Spleen (tissue), 7 donors: ENCODE data around the gene ADGRA1.

Experiments used
- CTCF ChIP-seq, 11 experiments: fragments of 200-600 bp in 7 of 11; fragments of 450-650 bp in 4 of 11; sonication (generic) in 4 of 11; IDR thresholded peaks in 8 of 11; conservative IDR thresholded peaks in 3 of 11; 1 replicate in 7 of 11; 2 replicates in 4 of 11; pipeline versions ENCODE4 v1.4.0 to v1.8.0; 2016 to 2021; ENCODE audit warnings: antibody characterized with exemption in 11 of 11, inconsistent platforms in 4 of 11, mild to moderate bottlenecking in 1 of 11
- POLR2A ChIP-seq, 3 donors: fragments of 450-650 bp; IDR thresholded peaks; one replicate each; pipeline ENCODE4 v1.5.1; 2017; ENCODE audit warnings: antibody characterized with exemption in 3 of 3, mild to moderate bottlenecking in 1 of 3
- POLR2AphosphoS5 ChIP-seq, 3 donors: sonication (generic); formaldehyde crosslinking; IDR thresholded peaks; one replicate each; pipeline ENCODE4 v1.5.1; 2017; ENCODE audit warnings: antibody characterized with exemption in 3 of 3
- donor health status: DM: no; HTN: no; CAD: no; lungs with moderate emphysema.
- donor health status: DM: no; HTN: no; CAD: no.
- donor health status: DM: no; HTN: no; CAD: no.

DNA sequence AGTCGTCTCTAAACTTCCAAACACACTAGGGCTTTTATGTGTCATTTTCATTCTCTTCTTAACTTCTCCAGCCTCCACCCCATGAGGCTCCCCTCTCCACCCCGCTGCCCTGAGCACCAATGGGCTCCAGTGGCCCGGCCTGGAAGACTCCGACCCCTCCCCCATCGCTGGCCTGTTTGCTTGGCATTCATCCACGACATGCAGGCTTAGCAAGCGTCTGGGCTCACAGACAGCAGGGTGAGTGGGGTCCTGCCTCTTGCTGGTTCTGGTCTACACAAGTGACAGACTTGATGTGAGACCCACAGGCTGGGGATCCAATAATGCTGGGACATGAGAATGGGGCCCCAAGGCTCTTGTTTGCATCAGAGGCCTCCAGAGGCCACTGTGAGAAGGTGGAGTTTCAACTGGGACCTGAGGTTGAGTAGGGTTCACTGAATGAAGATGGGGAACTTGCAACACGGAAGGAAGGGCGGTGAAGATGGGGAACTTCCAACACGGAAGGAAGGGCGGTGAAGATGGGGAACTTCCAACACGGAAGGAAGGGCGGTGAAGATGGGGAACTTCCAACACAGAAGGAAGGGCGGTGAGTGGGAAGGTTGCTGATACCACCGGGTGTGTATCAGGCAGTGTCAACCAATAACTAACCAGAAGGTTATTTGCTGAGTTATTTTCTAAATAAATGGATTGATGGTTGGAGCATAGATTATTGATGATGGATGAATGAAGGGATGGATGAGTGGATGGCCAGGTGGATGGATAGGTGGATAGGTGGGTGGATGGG lies 86.3 kb downstream of the ADGRA1 start:
- TF ChIP-seq CTCF (IDR thresholded peaks at IDR 0.05 in 8 of 11, conservative IDR thresholded peaks at IDR 0.05 in 3 of 11): no peak
- TF ChIP-seq POLR2A (IDR thresholded peaks at IDR 0.05): no peak
- TF ChIP-seq POLR2AphosphoS5 (IDR thresholded peaks at IDR 0.05): no peak
